ENCODE measurements around the gene MED12L.

Gene MED12L

GRCh38 chr3:151366993-151367392 lies 281.5 kb downstream of the MED12L start:
- TF ChIP-seq, protein P1, sequence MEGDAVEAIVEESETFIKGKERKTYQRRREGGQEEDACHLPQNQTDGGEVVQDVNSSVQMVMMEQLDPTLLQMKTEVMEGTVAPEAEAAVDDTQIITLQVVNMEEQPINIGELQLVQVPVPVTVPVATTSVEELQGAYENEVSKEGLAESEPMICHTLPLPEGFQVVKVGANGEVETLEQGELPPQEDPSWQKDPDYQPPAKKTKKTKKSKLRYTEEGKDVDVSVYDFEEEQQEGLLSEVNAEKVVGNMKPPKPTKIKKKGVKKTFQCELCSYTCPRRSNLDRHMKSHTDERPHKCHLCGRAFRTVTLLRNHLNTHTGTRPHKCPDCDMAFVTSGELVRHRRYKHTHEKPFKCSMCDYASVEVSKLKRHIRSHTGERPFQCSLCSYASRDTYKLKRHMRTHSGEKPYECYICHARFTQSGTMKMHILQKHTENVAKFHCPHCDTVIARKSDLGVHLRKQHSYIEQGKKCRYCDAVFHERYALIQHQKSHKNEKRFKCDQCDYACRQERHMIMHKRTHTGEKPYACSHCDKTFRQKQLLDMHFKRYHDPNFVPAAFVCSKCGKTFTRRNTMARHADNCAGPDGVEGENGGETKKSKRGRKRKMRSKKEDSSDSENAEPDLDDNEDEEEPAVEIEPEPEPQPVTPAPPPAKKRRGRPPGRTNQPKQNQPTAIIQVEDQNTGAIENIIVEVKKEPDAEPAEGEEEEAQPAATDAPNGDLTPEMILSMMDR (IDR thresholded peaks at IDR 0.05; ENCODE audit: borderline replicate concordance, insufficient read depth, low read depth, low read length) = no peak
- H3K4me3 ChIP-seq (ENCODE audit: low read depth, low read length) = no peak overlapping the region

- TF ChIP-seq, protein P1 (IDR thresholded peaks at IDR 0.05; ENCODE audit: borderline replicate concordance, insufficient read depth, low read depth, low read length) = no peak
Observed at GRCh38 chr3:151367448-151367847, 282.0 kb downstream of the MED12L start.

DNA sequence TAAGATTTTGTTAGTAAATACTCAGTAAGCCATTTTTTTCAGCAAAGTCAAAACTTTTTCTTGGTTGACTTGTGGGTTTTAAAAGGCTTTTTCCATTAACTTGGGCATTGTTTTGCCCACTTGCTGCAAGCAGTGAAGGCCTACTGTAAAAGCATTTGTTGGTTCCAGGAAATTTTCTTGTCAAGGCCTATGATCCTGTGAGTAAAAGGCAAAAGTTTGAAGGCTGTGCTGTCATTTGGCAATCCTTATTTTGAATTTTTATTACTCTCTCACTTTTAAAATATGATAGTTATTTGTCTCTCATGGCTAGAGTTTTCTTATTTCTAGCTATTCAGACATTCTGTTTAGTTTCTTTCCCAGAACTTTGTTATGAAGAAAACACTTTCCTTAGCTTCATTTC lies 286.1 kb downstream of the MED12L start:
- H3K4me3 ChIP-seq (ENCODE audit: low read depth, low read length) = no peak overlapping the region
- TF ChIP-seq, protein P1 (IDR thresholded peaks at IDR 0.05; ENCODE audit: borderline replicate concordance, insufficient read depth, low read depth, low read length) = no peak

More at GRCh38 chr3:151367448-151367847, 282.0 kb downstream of the MED12L start:
- no peak overlapping the region for H3K4me3 ChIP-seq (ENCODE audit: low read depth, low read length)

DNA sequence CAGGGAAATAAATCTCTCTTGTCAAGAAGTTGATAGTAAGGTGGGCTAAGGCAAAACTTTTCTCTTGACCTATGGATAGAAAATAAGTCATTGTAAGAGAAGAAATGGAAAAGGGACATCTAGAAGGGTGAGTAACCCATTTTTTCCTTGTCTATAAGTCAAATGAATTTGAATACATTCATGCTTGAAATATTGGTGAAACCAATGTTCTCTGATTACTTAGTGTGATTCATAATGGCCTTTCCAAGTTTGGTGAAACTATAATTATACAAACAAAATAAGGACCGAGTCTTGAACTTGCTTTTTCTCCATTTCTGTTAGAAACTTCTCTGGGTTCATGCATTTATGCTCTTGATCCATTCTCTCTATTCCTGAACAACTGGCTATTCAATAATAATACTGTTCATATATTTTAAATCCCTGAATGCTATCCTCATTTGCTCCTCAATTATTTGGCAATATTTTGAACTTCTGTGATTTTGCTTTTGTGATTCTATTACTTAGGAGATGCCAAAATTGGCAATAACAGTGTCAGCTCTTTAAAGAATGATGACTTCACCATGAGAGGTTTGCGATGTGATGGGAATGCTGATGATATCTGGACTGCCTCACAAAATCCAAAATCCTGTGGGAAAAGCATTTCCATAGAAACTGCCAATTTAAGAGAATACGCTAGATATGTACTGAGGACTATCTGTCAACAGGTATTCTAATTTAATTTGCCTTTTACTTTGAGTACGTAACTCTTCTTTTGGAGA lies 286.8 kb downstream of the MED12L start:
- TF ChIP-seq, protein P1 (IDR thresholded peaks at IDR 0.05; ENCODE audit: borderline replicate concordance, insufficient read depth, low read depth, low read length) = no peak
- no peak overlapping the region for H3K4me3 ChIP-seq (ENCODE audit: low read depth, low read length)

DNA sequence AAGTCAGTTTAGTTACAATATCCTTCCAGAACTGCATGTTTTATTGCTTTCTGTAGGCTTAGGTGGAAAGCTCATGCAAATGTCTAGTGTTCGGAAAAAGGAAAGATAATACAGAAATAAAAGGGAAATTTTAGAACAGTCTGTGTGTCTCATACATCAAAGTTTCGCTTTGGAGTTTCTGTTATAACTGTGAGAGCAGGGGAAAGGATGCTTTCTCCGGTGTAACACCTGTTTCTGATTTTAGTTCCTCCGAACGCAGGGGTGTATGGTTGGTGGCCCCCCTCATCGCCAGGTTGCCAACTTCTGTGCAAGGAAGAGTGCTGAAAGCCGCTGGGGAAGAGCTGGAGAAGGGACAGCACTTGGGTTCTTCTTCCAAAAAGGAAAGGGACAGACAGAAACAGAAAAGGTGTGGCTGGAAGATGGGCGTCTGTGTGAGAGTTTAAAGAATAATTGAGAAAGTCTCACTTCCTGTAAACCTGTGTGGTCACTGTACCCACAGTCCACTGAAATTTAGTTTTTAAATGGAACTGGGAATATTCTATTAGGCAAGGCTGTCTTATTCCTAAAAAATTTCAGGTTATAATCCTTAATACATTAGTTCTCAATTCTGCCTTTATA lies 292.4 kb downstream of the MED12L start:
- peak overlapping the region; percentile 31 for H3K4me3 ChIP-seq (ENCODE audit: low read depth, low read length)
- TF ChIP-seq, protein P1 (IDR thresholded peaks at IDR 0.05; ENCODE audit: borderline replicate concordance, insufficient read depth, low read depth, low read length) = no peak

- H3K4me3 ChIP-seq (ENCODE audit: low read depth, low read length) = no peak overlapping the region
- TF ChIP-seq, protein P1 (IDR thresholded peaks at IDR 0.05; ENCODE audit: borderline replicate concordance, insufficient read depth, low read depth, low read length) = peak; percentile 74
Observed at GRCh38 chr3:151379083-151379734, 293.7 kb downstream of the MED12L start.
